RPMI8226 (cell line): ENCODE results near the gene CES2.

Source experiments
- DNase-seq: peaks from one replicate; pipeline ENCODE4 v3.0.0-alpha.2; 2015

CES2 gene

GRCh38 chr16:66903544-66904427, 31.5 kb upstream of the CES2 start:
- DNase-seq = no peak

- DNase-seq = no peak
Measured at GRCh38 chr16:66904428-66904845, 30.9 kb upstream of the CES2 start.

- DNase-seq = no peak
Measured at GRCh38 chr16:66904846-66905632, 30.3 kb upstream of the CES2 start.

GRCh38 chr16:66905633-66906539, 29.4 kb upstream of the CES2 start:
- DNase-seq = peak; percentile 95

- DNase-seq = no peak
Measured at GRCh38 chr16:66906916-66907836, 28.1 kb upstream of the CES2 start.

- DNase-seq = no peak
Measured at GRCh38 chr16:66908116-66908515, 27.2 kb upstream of the CES2 start.

- DNase-seq = no peak
Measured at GRCh38 chr16:66908762-66909559, 26.4 kb upstream of the CES2 start.

GRCh38 chr16:66910175-66910940, 25.0 kb upstream of the CES2 start:
- DNase-seq = no peak

GRCh38 chr16:66911112-66911511, 24.2 kb upstream of the CES2 start:
- no peak for DNase-seq

GRCh38 chr16:66911801-66912200, 23.5 kb upstream of the CES2 start:
- no peak for DNase-seq

GRCh38 chr16:66913081-66913480, 22.2 kb upstream of the CES2 start:
- DNase-seq = no peak

- DNase-seq = no peak
Measured at GRCh38 chr16:66913711-66914110, 21.6 kb upstream of the CES2 start.

- DNase-seq = no peak
Measured at GRCh38 chr16:66914541-66914940, 20.8 kb upstream of the CES2 start.

GRCh38 chr16:66915041-66915440, 20.3 kb upstream of the CES2 start:
- DNase-seq = no peak

GRCh38 chr16:66916518-66916917, 18.8 kb upstream of the CES2 start:
- DNase-seq = no peak

GRCh38 chr16:66917741-66918140, 17.6 kb upstream of the CES2 start:
- no peak for DNase-seq

GRCh38 chr16:66918355-66918754, 17.0 kb upstream of the CES2 start:
- no peak for DNase-seq

- DNase-seq = no peak
Measured at GRCh38 chr16:66918803-66919568, 16.3 kb upstream of the CES2 start, which contains the start of gene CDH16. Gene CDH16 (minus strand): TSS chr16:66918885. CDS start chr16:66918065, 820 bp downstream.
